ENCODE data around the gene RNF39.

DNA sequence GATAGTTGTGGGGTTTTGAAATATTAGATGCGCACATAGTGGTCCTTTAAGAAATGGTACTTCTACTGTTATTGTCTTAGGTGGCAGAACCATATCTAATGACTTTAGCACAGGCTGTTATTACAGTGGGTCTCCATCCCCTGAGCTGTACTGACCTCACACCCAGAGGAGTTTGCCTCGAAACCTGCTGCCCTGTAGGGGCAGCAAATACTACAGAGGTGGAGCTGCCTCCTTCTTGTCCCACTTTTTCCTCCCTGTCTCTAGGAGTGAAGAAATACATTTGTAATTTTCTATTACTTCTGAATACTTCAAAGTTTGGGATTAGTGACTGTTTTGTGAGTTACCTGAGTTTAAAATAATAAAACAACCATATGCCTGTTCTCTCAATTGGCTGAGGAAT lies 29.1 kb upstream of the RNF39 start:
- TF ChIP-seq, protein P1, sequence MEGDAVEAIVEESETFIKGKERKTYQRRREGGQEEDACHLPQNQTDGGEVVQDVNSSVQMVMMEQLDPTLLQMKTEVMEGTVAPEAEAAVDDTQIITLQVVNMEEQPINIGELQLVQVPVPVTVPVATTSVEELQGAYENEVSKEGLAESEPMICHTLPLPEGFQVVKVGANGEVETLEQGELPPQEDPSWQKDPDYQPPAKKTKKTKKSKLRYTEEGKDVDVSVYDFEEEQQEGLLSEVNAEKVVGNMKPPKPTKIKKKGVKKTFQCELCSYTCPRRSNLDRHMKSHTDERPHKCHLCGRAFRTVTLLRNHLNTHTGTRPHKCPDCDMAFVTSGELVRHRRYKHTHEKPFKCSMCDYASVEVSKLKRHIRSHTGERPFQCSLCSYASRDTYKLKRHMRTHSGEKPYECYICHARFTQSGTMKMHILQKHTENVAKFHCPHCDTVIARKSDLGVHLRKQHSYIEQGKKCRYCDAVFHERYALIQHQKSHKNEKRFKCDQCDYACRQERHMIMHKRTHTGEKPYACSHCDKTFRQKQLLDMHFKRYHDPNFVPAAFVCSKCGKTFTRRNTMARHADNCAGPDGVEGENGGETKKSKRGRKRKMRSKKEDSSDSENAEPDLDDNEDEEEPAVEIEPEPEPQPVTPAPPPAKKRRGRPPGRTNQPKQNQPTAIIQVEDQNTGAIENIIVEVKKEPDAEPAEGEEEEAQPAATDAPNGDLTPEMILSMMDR (IDR thresholded peaks at IDR 0.05), result no peak
- TF ChIP-seq POLR2A (IDR thresholded peaks at IDR 0.05), result no peak
- no peak for TF ChIP-seq POLR2AphosphoS5 (IDR thresholded peaks at IDR 0.05; ENCODE audit: insufficient read depth in 1 of 2, low read depth in 1 of 2)

All from vagina (tissue), 2 donors.